ENCODE measurements around the gene ACER2. TPM values are rescaled to one million over a fixed set of nuclear protein-coding genes. Genes with fewer than 3 reads are reported as not detected.

ACER2 gene
- polyA plus RNA-seq, 1 experiment, result 1.4 TPM

DNA sequence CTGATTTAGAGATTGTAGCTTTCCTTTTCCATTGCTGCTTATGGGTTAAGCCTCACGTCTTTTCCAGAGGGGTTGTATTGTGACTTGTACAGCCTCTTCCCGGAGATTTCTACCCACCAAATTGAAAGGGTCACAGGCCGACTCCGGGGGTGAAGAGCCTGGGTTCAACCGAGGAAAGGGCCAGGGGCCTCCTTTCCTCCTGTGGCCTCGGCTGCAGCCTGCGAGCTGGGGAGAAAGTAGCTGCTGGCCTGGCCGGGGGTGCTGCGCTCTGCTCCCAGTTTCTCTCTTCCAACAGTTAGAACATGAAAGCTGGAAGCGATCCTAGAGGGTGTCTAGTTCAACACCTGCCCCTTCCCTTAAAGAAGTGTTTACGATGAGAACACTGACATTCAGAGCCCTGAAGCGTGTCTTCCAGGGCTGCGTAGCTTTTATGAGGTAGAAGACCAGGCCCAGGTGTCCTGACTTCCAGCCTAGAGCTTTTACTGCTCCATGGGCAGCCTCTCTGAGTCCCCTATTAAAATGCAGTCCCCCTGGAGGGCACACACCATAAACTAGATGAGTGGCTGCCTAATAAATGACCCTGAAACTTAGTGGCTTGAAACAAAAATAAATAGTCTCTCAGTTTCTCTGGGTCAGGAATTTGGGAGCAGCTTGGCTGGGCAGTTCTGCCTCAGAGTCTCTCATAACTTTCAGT is 56.9 kb downstream of the ACER2 start:
- DNase-seq (ENCODE audit: low read depth), result no peak
- TF ChIP-seq, protein P1, sequence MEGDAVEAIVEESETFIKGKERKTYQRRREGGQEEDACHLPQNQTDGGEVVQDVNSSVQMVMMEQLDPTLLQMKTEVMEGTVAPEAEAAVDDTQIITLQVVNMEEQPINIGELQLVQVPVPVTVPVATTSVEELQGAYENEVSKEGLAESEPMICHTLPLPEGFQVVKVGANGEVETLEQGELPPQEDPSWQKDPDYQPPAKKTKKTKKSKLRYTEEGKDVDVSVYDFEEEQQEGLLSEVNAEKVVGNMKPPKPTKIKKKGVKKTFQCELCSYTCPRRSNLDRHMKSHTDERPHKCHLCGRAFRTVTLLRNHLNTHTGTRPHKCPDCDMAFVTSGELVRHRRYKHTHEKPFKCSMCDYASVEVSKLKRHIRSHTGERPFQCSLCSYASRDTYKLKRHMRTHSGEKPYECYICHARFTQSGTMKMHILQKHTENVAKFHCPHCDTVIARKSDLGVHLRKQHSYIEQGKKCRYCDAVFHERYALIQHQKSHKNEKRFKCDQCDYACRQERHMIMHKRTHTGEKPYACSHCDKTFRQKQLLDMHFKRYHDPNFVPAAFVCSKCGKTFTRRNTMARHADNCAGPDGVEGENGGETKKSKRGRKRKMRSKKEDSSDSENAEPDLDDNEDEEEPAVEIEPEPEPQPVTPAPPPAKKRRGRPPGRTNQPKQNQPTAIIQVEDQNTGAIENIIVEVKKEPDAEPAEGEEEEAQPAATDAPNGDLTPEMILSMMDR (IDR thresholded peaks at IDR 0.05; ENCODE audit: insufficient read depth, low read depth, low read length), result no peak
- Histone ChIP-seq H3K4me3 (ENCODE audit: low read depth, low read length) (no peak overlapping the region), H3K27me3 (ENCODE audit: control insufficient read depth, insufficient read depth, low read length) (no peaks in the 10 kb centered on the region; the same call in 1 of the 2 replicates), H3K36me3 (ENCODE audit: control insufficient read depth, insufficient read depth, low read length) (no peaks in the 10 kb centered on the region)
- ChIA-PET POLR2A (no interaction called here), CTCF (interaction anchor here (0.8 to 6.1 kb wide), 19 partner anchors 8 to 462 kb away, joined by 3 to 48 read pairs (median 4); partner anchors contain the start of gene SAXO1)

DNA sequence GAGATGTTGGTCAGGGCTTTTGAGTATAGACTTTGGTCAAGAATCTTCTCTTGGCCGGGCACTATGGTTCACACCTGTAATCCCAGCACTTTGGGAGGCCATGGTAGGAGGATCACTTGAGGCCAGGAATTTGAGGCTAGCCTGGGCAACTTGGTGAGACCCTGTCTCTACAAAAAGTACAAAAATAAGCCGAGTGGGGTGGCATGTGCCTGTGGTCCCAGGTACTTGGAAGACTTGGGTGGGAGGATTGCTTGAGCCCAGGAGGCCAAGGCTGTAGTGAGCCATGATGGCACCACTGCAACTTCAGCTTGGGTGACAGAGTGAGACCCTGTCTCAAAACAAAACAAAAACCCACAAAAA is 57.5 kb downstream of the ACER2 start:
- Histone ChIP-seq H3K27me3 (ENCODE audit: control insufficient read depth, insufficient read depth, low read length) (no peaks in the 10 kb centered on the region; the same call in 1 of the 2 replicates), H3K4me3 (ENCODE audit: low read depth, low read length) (no peak overlapping the region), H3K36me3 (ENCODE audit: control insufficient read depth, insufficient read depth, low read length) (no peaks in the 10 kb centered on the region)
- POLR2A ChIA-PET, result no interaction called here
- no peak for DNase-seq (ENCODE audit: low read depth)
- CTCF ChIA-PET, result interaction anchor here (3.1 to 6.1 kb wide), 2 partner anchors 10 to 11 kb away, joined by 22 to 48 read pairs; no protein-coding TSS in a partner anchor
- TF ChIP-seq, protein P1 (IDR thresholded peaks at IDR 0.05; ENCODE audit: insufficient read depth, low read depth, low read length), result no peak

DNA sequence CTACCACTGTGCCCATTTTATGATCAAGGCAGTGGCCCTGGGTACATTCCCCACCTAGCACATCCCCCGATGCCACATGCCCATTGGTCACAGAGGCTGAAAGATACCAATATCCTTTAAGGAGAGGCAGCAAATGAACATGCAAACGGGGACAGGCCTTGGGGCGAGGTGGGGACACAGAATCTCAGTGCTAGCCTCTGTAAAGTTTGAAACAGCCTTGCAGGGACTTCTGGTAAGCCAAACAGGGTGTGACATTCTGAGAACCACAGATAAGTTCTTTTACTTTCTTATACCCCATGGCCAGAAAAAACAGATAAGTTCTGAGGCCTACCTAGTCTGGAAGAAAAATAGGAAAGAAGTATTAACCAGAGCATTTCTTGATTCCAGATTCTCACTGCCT is 60.5 kb downstream of the ACER2 start:
- TF ChIP-seq, protein P1 (IDR thresholded peaks at IDR 0.05; ENCODE audit: insufficient read depth, low read depth, low read length), result no peak
- ChIA-PET CTCF (no interaction called here), POLR2A (no interaction called here)
- Histone ChIP-seq H3K4me3 (ENCODE audit: low read depth, low read length) (no peak overlapping the region), H3K27me3 (ENCODE audit: control insufficient read depth, insufficient read depth, low read length) (no peaks in the 10 kb centered on the region; the same call in 1 of the 2 replicates), H3K36me3 (ENCODE audit: control insufficient read depth, insufficient read depth, low read length) (no peaks in the 10 kb centered on the region)
- no peak for DNase-seq (ENCODE audit: low read depth)

DNA sequence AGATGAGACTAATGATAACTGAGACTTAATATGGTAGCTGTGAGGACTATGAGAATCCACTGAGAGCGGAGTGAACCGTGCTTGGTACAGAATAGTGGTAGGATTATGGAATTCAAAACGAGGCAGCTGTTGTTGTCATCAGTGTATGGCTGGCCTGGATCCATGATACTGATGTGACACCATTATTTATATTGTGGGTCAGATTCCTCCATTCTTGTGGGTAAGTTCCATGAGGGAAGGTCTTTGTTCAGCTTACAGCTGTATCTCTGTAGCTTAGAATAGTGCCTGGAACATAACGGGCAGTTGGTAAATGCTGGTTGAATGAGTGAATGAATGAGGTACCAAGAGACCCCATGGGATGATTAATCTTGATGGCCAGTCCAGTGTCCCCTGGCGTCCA is 61.8 kb downstream of the ACER2 start:
- no peaks in the 10 kb centered on the region for H3K36me3 ChIP-seq (ENCODE audit: control insufficient read depth, insufficient read depth, low read length)
- TF ChIP-seq, protein P1 (IDR thresholded peaks at IDR 0.05; ENCODE audit: insufficient read depth, low read depth, low read length), result no peak
- POLR2A ChIA-PET, result no interaction called here
- peaks cover under 1% of the 10 kb centered on the region; the same call in 1 of the 2 replicates for H3K27me3 ChIP-seq (ENCODE audit: control insufficient read depth, insufficient read depth, low read length)
- CTCF ChIA-PET, result interaction anchor here (0.6 to 2.5 kb wide), 3 partner anchors 14 to 1433 kb away, joined by 3 to 8 read pairs (median 4); no protein-coding TSS in a partner anchor
- no peak overlapping the region for H3K4me3 ChIP-seq (ENCODE audit: low read depth, low read length)
- DNase-seq (ENCODE audit: low read depth), result no peak

DNA sequence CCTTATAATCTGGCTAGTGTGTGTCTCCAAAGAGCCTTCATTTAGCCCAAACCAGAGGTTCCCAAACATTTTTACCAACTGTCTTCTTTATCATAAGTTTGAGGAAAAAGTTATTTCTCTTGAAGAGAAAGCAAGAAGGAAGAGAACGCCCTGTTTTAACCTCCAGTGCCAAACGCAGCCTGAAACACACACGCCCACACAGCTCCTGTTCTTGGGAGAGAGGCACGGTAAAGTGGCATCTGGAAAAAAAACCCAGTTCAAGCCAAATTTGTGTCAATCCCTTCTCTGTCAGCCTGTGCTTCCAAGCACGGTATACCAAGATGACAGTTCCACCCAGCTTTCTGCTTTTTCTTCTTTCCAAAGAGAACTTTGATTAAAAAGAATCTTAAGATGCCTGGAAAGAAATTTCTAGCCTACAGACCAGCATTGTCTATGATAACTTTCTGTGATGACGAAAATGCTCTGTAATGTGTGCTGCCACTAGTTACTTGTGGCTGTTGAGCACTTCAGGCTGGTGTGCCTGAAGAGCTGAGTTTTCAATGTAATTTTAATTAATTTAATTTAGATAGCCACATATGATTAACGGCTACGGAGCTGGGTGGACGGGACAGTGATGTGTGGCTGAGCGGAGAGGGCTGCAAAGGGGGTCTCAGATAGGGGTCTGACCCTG is 62.3 kb downstream of the ACER2 start:
- CTCF ChIA-PET, result interaction anchor here (0.6 to 2.5 kb wide), 9 partner anchors 8 to 1434 kb away, joined by 3 to 8 read pairs (median 3); no protein-coding TSS in a partner anchor
- TF ChIP-seq, protein P1 (IDR thresholded peaks at IDR 0.05; ENCODE audit: insufficient read depth, low read depth, low read length), result no peak
- H3K27me3 ChIP-seq (ENCODE audit: control insufficient read depth, insufficient read depth, low read length), result peaks cover 2% of the 10 kb centered on the region; the same call in 1 of the 2 replicates
- POLR2A ChIA-PET, result no interaction called here
- H3K4me3 ChIP-seq (ENCODE audit: low read depth, low read length), result no peak overlapping the region
- DNase-seq (ENCODE audit: low read depth), result no peak
- no peaks in the 10 kb centered on the region for H3K36me3 ChIP-seq (ENCODE audit: control insufficient read depth, insufficient read depth, low read length)
